ENCODE measurements around the gene POLE.

POLE gene

DNA sequence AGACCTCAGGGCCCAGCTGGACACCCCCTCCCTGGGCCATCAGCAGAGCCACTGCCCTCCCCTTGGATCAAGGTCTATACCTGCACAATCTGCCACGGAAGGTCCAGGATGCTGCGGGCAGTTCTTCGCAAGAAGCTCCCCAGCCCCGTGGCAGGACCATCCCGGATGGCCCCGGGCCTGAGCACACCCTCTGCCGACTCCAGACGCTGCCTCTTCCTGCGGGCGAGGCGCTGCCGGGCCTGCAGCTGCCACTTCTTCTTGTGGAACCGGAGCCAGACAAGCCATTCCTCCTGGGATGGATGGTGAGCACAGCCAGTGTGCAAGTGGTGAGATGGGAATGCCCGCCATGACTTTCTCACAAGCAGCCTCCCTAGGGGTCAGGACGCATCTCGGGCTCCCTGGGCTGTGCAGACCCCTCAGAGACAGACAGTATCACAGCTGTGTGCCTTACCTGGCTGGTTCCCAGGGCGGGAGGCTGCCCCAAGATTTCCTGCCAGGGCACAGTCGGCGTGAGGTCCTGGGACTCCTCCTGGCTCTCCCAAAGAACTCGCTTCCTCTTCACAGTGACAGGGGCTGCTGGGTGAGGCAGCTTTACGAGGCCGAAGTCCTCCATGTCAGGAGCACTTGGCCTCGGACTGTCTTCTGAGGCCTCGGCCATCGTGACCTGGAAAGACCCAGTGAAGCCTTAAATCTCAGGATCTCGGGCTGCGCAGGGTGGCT is 37.8 kb downstream of the POLE start:
- Histone ChIP-seq H3K4me2 (ENCODE audit: low read depth, low read length, poor library complexity, severe bottlenecking) (no peak overlapping the region), H3K27me3 (ENCODE audit: insufficient read depth, low read length, poor library complexity, severe bottlenecking) (no peaks in the 10 kb centered on the region), H3K9me3 (ENCODE audit: insufficient read depth, low read depth, low read length) (no peaks in the 10 kb centered on the region), H3K9ac (ENCODE audit: low read depth, low read length, poor library complexity, severe bottlenecking) (no peak overlapping the region), H3K4me1 (ENCODE audit: insufficient read depth, low read length, poor library complexity, severe bottlenecking) (no peaks in the 10 kb centered on the region), H3K9me2 (replicated peaks; ENCODE audit: low read depth, low read length) (no peaks in the 10 kb centered on the region), H3K36me3 (ENCODE audit: insufficient read depth, low read length) (peaks cover 84% of the 10 kb centered on the region), H3K79me2 (ENCODE audit: insufficient read depth, low read length) (no peaks in the 10 kb centered on the region), H4K20me1 (ENCODE audit: insufficient read depth, low read length, poor library complexity, severe bottlenecking) (no peaks in the 10 kb centered on the region), H3F3A (ENCODE audit: low read depth) (no peaks in the 10 kb centered on the region), H3K4me3 (ENCODE audit: low read length, poor library complexity, severe bottlenecking) (no peak overlapping the region), H2AFZ (ENCODE audit: low read length) (no peak overlapping the region)
- no peak for TF ChIP-seq EZH2phosphoT487 (IDR thresholded peaks at IDR 0.05; ENCODE audit: borderline replicate concordance)
- TF ChIP-seq, protein P1, sequence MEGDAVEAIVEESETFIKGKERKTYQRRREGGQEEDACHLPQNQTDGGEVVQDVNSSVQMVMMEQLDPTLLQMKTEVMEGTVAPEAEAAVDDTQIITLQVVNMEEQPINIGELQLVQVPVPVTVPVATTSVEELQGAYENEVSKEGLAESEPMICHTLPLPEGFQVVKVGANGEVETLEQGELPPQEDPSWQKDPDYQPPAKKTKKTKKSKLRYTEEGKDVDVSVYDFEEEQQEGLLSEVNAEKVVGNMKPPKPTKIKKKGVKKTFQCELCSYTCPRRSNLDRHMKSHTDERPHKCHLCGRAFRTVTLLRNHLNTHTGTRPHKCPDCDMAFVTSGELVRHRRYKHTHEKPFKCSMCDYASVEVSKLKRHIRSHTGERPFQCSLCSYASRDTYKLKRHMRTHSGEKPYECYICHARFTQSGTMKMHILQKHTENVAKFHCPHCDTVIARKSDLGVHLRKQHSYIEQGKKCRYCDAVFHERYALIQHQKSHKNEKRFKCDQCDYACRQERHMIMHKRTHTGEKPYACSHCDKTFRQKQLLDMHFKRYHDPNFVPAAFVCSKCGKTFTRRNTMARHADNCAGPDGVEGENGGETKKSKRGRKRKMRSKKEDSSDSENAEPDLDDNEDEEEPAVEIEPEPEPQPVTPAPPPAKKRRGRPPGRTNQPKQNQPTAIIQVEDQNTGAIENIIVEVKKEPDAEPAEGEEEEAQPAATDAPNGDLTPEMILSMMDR (conservative IDR thresholded peaks at IDR 0.05; ENCODE audit: low read length), result no peak

DNA sequence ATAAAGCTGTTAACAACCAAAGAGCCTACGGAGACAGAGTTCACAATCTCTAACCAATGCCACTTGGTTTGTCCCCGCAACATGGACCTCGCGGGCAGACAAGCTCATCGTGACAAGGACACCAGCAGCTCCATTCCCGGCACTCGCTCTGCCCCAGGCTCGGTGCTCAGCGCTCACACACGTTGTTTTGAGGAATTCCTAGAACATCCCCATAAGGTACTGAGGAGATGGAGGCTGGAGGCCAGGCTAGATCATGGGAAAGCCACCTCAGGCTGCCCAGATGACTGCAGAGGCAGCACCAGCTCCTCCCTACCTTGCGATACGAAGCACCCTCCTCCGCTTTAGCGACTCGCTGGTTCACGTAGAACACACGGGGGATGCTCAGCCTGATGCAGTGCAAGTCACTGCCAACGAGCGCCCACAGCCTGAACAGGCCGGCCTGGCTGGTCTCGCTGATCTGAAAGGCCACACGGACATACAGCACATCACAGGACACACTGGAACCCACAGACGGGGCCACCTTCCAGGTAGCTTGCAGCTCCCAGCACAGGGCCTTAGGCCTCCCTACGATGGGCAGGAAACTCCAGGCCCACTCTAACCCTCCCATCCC is 38.4 kb downstream of the POLE start:
- Histone ChIP-seq H3K4me1 (ENCODE audit: insufficient read depth, low read length, poor library complexity, severe bottlenecking) (no peaks in the 10 kb centered on the region), H3K27me3 (ENCODE audit: insufficient read depth, low read length, poor library complexity, severe bottlenecking) (no peaks in the 10 kb centered on the region), H3K36me3 (ENCODE audit: insufficient read depth, low read length) (peaks cover 82% of the 10 kb centered on the region), H3K9me3 (ENCODE audit: insufficient read depth, low read depth, low read length) (no peaks in the 10 kb centered on the region), H4K20me1 (ENCODE audit: insufficient read depth, low read length, poor library complexity, severe bottlenecking) (no peaks in the 10 kb centered on the region), H3K4me3 (ENCODE audit: low read length, poor library complexity, severe bottlenecking) (no peak overlapping the region), H3F3A (ENCODE audit: low read depth) (no peaks in the 10 kb centered on the region), H3K79me2 (ENCODE audit: insufficient read depth, low read length) (no peaks in the 10 kb centered on the region), H3K9ac (ENCODE audit: low read depth, low read length, poor library complexity, severe bottlenecking) (no peak overlapping the region), H3K4me2 (ENCODE audit: low read depth, low read length, poor library complexity, severe bottlenecking) (no peak overlapping the region), H2AFZ (ENCODE audit: low read length) (no peak overlapping the region), H3K9me2 (replicated peaks; ENCODE audit: low read depth, low read length) (no peaks in the 10 kb centered on the region)
- TF ChIP-seq, protein P1 (conservative IDR thresholded peaks at IDR 0.05; ENCODE audit: low read length), result no peak
- TF ChIP-seq EZH2phosphoT487 (IDR thresholded peaks at IDR 0.05; ENCODE audit: borderline replicate concordance), result no peak

DNA sequence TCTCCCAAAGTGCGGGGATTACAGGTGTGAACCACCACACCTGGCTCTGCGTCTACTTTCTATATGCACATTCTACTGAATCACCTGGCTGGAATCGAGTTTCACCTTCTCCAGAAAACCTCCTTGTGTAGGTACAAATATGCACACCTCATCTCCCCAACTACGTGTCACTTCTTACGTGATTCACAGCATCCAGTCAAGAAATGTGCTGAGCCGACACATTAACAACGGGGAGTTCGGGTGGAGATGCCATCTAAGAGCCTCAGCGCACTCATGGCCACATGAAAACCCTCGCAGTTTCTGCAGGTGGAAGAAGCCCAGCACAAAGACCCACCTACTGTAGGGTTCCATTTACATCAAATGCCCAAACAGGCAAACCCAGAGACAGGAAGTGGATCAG is 39.3 kb downstream of the POLE start:
- Histone ChIP-seq H3K4me3 (ENCODE audit: low read length, poor library complexity, severe bottlenecking) (no peak overlapping the region), H3K36me3 (ENCODE audit: insufficient read depth, low read length) (peaks cover 83% of the 10 kb centered on the region), H3K27me3 (ENCODE audit: insufficient read depth, low read length, poor library complexity, severe bottlenecking) (no peaks in the 10 kb centered on the region), H3K4me2 (ENCODE audit: low read depth, low read length, poor library complexity, severe bottlenecking) (no peak overlapping the region), H3K9ac (ENCODE audit: low read depth, low read length, poor library complexity, severe bottlenecking) (no peak overlapping the region), H3K4me1 (ENCODE audit: insufficient read depth, low read length, poor library complexity, severe bottlenecking) (no peaks in the 10 kb centered on the region), H2AFZ (ENCODE audit: low read length) (no peak overlapping the region), H4K20me1 (ENCODE audit: insufficient read depth, low read length, poor library complexity, severe bottlenecking) (no peaks in the 10 kb centered on the region), H3K79me2 (ENCODE audit: insufficient read depth, low read length) (no peaks in the 10 kb centered on the region), H3K9me3 (ENCODE audit: insufficient read depth, low read depth, low read length) (no peaks in the 10 kb centered on the region), H3K9me2 (replicated peaks; ENCODE audit: low read depth, low read length) (no peaks in the 10 kb centered on the region), H3F3A (ENCODE audit: low read depth) (no peaks in the 10 kb centered on the region)
- TF ChIP-seq, protein P1 (conservative IDR thresholded peaks at IDR 0.05; ENCODE audit: low read length), result no peak
- TF ChIP-seq EZH2phosphoT487 (IDR thresholded peaks at IDR 0.05; ENCODE audit: borderline replicate concordance), result no peak
